H9 (cell line): ENCODE measurements around the gene PDE4B. TPM values are rescaled to one million over a fixed set of nuclear protein-coding genes. Genes with fewer than 3 reads are reported as not detected.

Source experiments
- DNase-seq: peaks from one replicate; pipeline ENCODE4 v3.0.0-alpha.2; 2017
- H2AFZ ChIP-seq: one replicate; pipeline ENCODE4 v1.6.1; 2013; ENCODE audit warnings: mild to moderate bottlenecking, low read length, control low read depth, moderate library complexity
- H2AK5ac ChIP-seq: 2 replicates; pipeline ENCODE4 v1.6.1; 2013; ENCODE audit warnings: low read length, control low read depth, mixed read lengths; ENCODE audit not compliant: insufficient read length
- H2BK120ac ChIP-seq: one replicate; pipeline ENCODE4 v1.6.1; 2013; ENCODE audit warnings: low read depth, mild to moderate bottlenecking, low read length, control low read depth, inconsistent platforms; ENCODE audit not compliant: poor library complexity, severe bottlenecking
- H2BK12ac ChIP-seq: 2 replicates; pipeline ENCODE4 v1.6.1; 2013; ENCODE audit warnings: low read length, control low read depth, mixed read lengths, low read depth; ENCODE audit not compliant: insufficient read length
- H2BK15ac ChIP-seq: 2 replicates; pipeline ENCODE4 v1.6.1; 2013; ENCODE audit warnings: low read depth, low read length, control low read depth
- H2BK20ac ChIP-seq: one replicate; pipeline ENCODE4 v1.6.1; 2013; ENCODE audit warnings: low read depth, mild to moderate bottlenecking, low read length, control low read depth, inconsistent platforms; ENCODE audit not compliant: poor library complexity, severe bottlenecking
- H2BK5ac ChIP-seq: 2 replicates; pipeline ENCODE4 v1.6.1; 2013; ENCODE audit warnings: low read length, control low read depth, mixed read lengths; ENCODE audit not compliant: insufficient read length
- H3K14ac ChIP-seq: 2 replicates; pipeline ENCODE4 v1.6.1; 2013; ENCODE audit warnings: low read length, control low read depth; ENCODE audit not compliant: insufficient read depth
- H3K18ac ChIP-seq: 2 replicates; pipeline ENCODE4 v1.6.1; 2013; ENCODE audit warnings: low read depth, mild to moderate bottlenecking, mixed read lengths, low read length, control low read depth; ENCODE audit not compliant: insufficient read length
- H3K23ac ChIP-seq: 2 replicates; pipeline ENCODE4 v1.6.1; 2013; ENCODE audit warnings: low read length, control low read depth, mixed read lengths, low read depth; ENCODE audit not compliant: insufficient read length
- H3K23me2 ChIP-seq: 2 replicates; pipeline ENCODE4 v1.6.1; 2013; ENCODE audit warnings: low read depth, mild to moderate bottlenecking, mixed read lengths, low read length, control low read depth; ENCODE audit not compliant: insufficient read length, poor library complexity, severe bottlenecking
- H3K27ac ChIP-seq: 2 replicates; pipeline ENCODE4 v1.5.1; 2013; ENCODE audit warnings: low read length, control low read depth, mixed read lengths, low read depth; ENCODE audit not compliant: insufficient read length
- H3K27me3 ChIP-seq: 2 replicates; pipeline ENCODE4 v1.6.1; 2013; ENCODE audit warnings: low read length, control low read depth, inconsistent platforms; ENCODE audit not compliant: insufficient read depth
- H3K4ac ChIP-seq: 2 replicates; pipeline ENCODE4 v1.6.1; 2013; ENCODE audit warnings: low read depth, mild to moderate bottlenecking, control low read depth, inconsistent platforms, low read length, moderate library complexity
- H3K4me1 ChIP-seq: 2 replicates; pipeline ENCODE4 v1.6.1; 2013; ENCODE audit warnings: low read length, control low read depth, inconsistent platforms; ENCODE audit not compliant: insufficient read depth
- H3K4me2 ChIP-seq: 2 replicates; pipeline ENCODE4 v1.6.1; 2013; ENCODE audit warnings: low read length, control low read depth, mixed read lengths; ENCODE audit not compliant: insufficient read length, insufficient read depth
- H3K56ac ChIP-seq: 2 replicates; pipeline ENCODE4 v1.6.1; 2013; ENCODE audit warnings: low read depth, mild to moderate bottlenecking, mixed read lengths, low read length, control low read depth; ENCODE audit not compliant: insufficient read length
- H3K79me1 ChIP-seq: 2 replicates; pipeline ENCODE4 v1.6.1; 2013; ENCODE audit warnings: low read depth, mild to moderate bottlenecking, moderate library complexity, low read length, control low read depth, inconsistent platforms; ENCODE audit not compliant: insufficient read depth, poor library complexity, severe bottlenecking
- H3K79me2 ChIP-seq: 2 replicates; pipeline ENCODE4 v1.6.1; 2013; ENCODE audit warnings: low read length, control low read depth, inconsistent platforms; ENCODE audit not compliant: insufficient read depth
- H3K9ac ChIP-seq: 2 replicates; pipeline ENCODE4 v1.6.1; 2013; ENCODE audit warnings: low read length, control low read depth, mixed read lengths; ENCODE audit not compliant: insufficient read length; ENCODE audit errors: extremely low read depth
- H3K9me3 ChIP-seq: one replicate; pipeline ENCODE4 v1.6.1; 2013; ENCODE audit warnings: low read depth, low read length, inconsistent platforms; ENCODE audit not compliant: control insufficient read depth
- H3T11ph ChIP-seq: one replicate; pipeline ENCODE4 v1.6.1; 2013; ENCODE audit warnings: mild to moderate bottlenecking, low read length, control low read depth, inconsistent platforms
- H4K20me1 ChIP-seq: one replicate; pipeline ENCODE4 v1.6.1; 2013; ENCODE audit not compliant: control insufficient read depth, insufficient read length, insufficient read depth
- H4K5ac ChIP-seq: 2 replicates; pipeline ENCODE4 v1.6.1; 2013; ENCODE audit warnings: low read depth, mild to moderate bottlenecking, mixed read lengths, low read length, control low read depth; ENCODE audit not compliant: insufficient read length
- H4K8ac ChIP-seq: replicated peaks from 2 replicates; pipeline ENCODE4 v1.6.1; 2013; ENCODE audit warnings: low read length, control low read depth, mixed read lengths, low read depth; ENCODE audit not compliant: insufficient read length
- H4K91ac ChIP-seq: 2 replicates; pipeline ENCODE4 v1.6.1; 2013; ENCODE audit warnings: low read depth, mild to moderate bottlenecking, moderate library complexity, mixed read lengths, low read length, control low read depth; ENCODE audit not compliant: insufficient read length
- H3K27ac Mint-ChIP-seq, 3 experiments: 2 replicates in 2 of 3; 3 replicates in 1 of 3; pipeline ENCODE4 v1.8.0; 2020 to 2021; ENCODE audit warnings: mixed read lengths in 3 of 3, mild to moderate bottlenecking in 1 of 3, moderate library complexity in 1 of 3
- H3K27me3 Mint-ChIP-seq: 2 replicates; pipeline ENCODE4 v1.8.0; 2021; ENCODE audit warnings: low read depth, mild to moderate bottlenecking, moderate library complexity, mixed read lengths
- H3K36me3 Mint-ChIP-seq, 3 experiments: 2 replicates in 2 of 3; 3 replicates in 1 of 3; pipeline ENCODE4 v1.8.0; 2020 to 2021; ENCODE audit warnings: low read depth in 3 of 3, mixed read lengths in 3 of 3; ENCODE audit not compliant: insufficient read depth in 1 of 3
- H3K4me1 Mint-ChIP-seq, 2 experiments: 2 replicates each; pipeline ENCODE4 v1.8.0; 2020; ENCODE audit warnings: mixed read lengths in 2 of 2
- H3K4me3 Mint-ChIP-seq, 2 experiments: 2 replicates in 1 of 2; 3 replicates in 1 of 2; pipeline ENCODE4 v1.8.0; 2020 to 2021; ENCODE audit warnings: mild to moderate bottlenecking in 2 of 2, mixed read lengths in 2 of 2, moderate library complexity in 1 of 2
- H3K9me3 Mint-ChIP-seq, 2 experiments: 2 replicates in 1 of 2; 3 replicates in 1 of 2; pipeline ENCODE4 v1.8.0; 2020; ENCODE audit warnings: mild to moderate bottlenecking in 2 of 2, mixed read lengths in 2 of 2, moderate library complexity in 1 of 2
- CTCF ChIP-seq: fragments of 200-600 bp; sonication (generic); conservative IDR thresholded peaks from 3 replicates; pipeline ENCODE4 v1.8.0; 2021; ENCODE audit warnings: antibody characterized with exemption, mild to moderate bottlenecking
- total RNA-seq: library from RNA; stranded (reverse); gene quantifications from 2 replicates; pipeline ENCODE4 v1.2.1, GENCODE V29; 2021

PDE4B gene
- total RNA-seq, 1 experiment from 2014 or later, result 19.8 TPM

GRCh38 chr1:66084442-66084841 is 291.7 kb downstream of the PDE4B start:
- H3K9me3 Mint-ChIP-seq, result no peaks in the 10 kb centered on the region; a peak in 1 of 5 replicates
- no peak overlapping the region for H3T11ph ChIP-seq
- H3K9me3 ChIP-seq, result no peaks in the 10 kb centered on the region
- H3K18ac ChIP-seq, result no peak overlapping the region
- H3K27me3 ChIP-seq, result no peaks in the 10 kb centered on the region
- H2AK5ac ChIP-seq, result no peak overlapping the region
- H3K27ac Mint-ChIP-seq, result no peak overlapping the region
- H2BK15ac ChIP-seq, result no peak overlapping the region
- no peak overlapping the region for H4K91ac ChIP-seq
- peaks cover 3% of the 10 kb centered on the region; the same call in 1 of the 2 replicates for H3K27me3 Mint-ChIP-seq
- no peak overlapping the region for H3K27ac ChIP-seq
- H3K4me3 Mint-ChIP-seq, result no peak overlapping the region
- no peak overlapping the region for H4K8ac ChIP-seq
- no peaks in the 10 kb centered on the region for H4K20me1 ChIP-seq
- H3K4ac ChIP-seq, result no peak overlapping the region
- no peak overlapping the region for H4K5ac ChIP-seq
- H3K14ac ChIP-seq, result no peak overlapping the region
- H2BK5ac ChIP-seq, result no peak overlapping the region
- no peaks in the 10 kb centered on the region for H3K23me2 ChIP-seq
- no peaks in the 10 kb centered on the region for H3K79me1 ChIP-seq
- no peak overlapping the region for H2BK20ac ChIP-seq
- no peak overlapping the region for H2BK12ac ChIP-seq
- no peak overlapping the region for H3K23ac ChIP-seq
- no peaks in the 10 kb centered on the region for H3K36me3 Mint-ChIP-seq
- H3K9ac ChIP-seq, result no peak overlapping the region
- no peak overlapping the region for H2BK120ac ChIP-seq
- H3K4me1 Mint-ChIP-seq, result peaks cover 4 to 9% of the 10 kb centered on the region in 2 experiments
- no peaks in the 10 kb centered on the region for H3K4me1 ChIP-seq
- no peak overlapping the region for H3K56ac ChIP-seq
- H3K79me2 ChIP-seq, result no peaks in the 10 kb centered on the region
- peak; percentile 54 for TF ChIP-seq CTCF
- no peak overlapping the region for H2AFZ ChIP-seq
- no peak for DNase-seq
- no peak overlapping the region for H3K4me2 ChIP-seq
